ENCODE data around the gene DSC2. TPM values are rescaled to one million over a fixed set of nuclear protein-coding genes. Genes with fewer than 3 reads are reported as not detected.
"Not testable (repeated sequence)": the region's sequence is repeated elsewhere in the genome, so short reads cannot be mapped to it uniquely, and the experiment has no call there.

The DSC2 gene
- polyA plus RNA-seq, 1 donor from 2014 or later, result not detected

- Mint-ChIP-seq H3K27ac (peak within 1 kb of the TSS in 1 of 3 donors; percentile 39), H3K9me3 (peaks cover 6 to 17% (median 8%) of the 10 kb centered on the region in 3 donors)
Observed at GRCh38 chr18:31042406-31043181, 59.6 kb downstream of the DSC2 start, which contains the start of gene DSC3. Gene DSC3, minus strand, starts transcription at chr18:31042742. Its CDS starts 82 bp downstream, at chr18:31042660.

GRCh38 chr18:31042084-31042405, 60.2 kb downstream of the DSC2 start:
- H3K27me3 Mint-ChIP-seq, result peaks cover 19% of the 10 kb centered on the region
- H3K36me3 Mint-ChIP-seq, result peaks cover 2% of the 10 kb centered on the region
- no peak overlapping the region for H3K4me3 Mint-ChIP-seq
- H3K4me1 Mint-ChIP-seq, result no peaks in the 10 kb centered on the region
- H3K9me3 Mint-ChIP-seq, result peaks cover 6 to 17% (median 6%) of the 10 kb centered on the region in 3 donors
- H3K27ac Mint-ChIP-seq, result no peak overlapping the region

More at GRCh38 chr18:31042406-31043181, 59.6 kb downstream of the DSC2 start, which contains the start of gene DSC3:
- Mint-ChIP-seq H3K36me3 (peaks cover 2% of the 10 kb centered on the region), H3K4me1 (no peaks in the 10 kb centered on the region), H3K4me3 (no peak within 1 kb of the TSS), H3K27me3 (peaks cover 19% of the 10 kb centered on the region)

GRCh38 chr18:31041271-31042083, 60.7 kb downstream of the DSC2 start:
- H3K4me1 Mint-ChIP-seq, result no peaks in the 10 kb centered on the region
- no peak overlapping the region for H3K4me3 Mint-ChIP-seq
- peaks cover 2% of the 10 kb centered on the region for H3K36me3 Mint-ChIP-seq
- H3K9me3 Mint-ChIP-seq, result peaks cover 6 to 13% (median 6%) of the 10 kb centered on the region in 3 donors
- H3K27me3 Mint-ChIP-seq, result peaks cover 19% of the 10 kb centered on the region
- no peak overlapping the region for H3K27ac Mint-ChIP-seq

GRCh38 chr18:31040686-31041270, 61.4 kb downstream of the DSC2 start:
- Mint-ChIP-seq H3K27me3 (peaks cover 19% of the 10 kb centered on the region), H3K27ac (no peak overlapping the region), H3K4me1 (no peaks in the 10 kb centered on the region), H3K4me3 (peak overlapping the region in 1 of 4 donors; percentile 54), H3K36me3 (peaks cover 2% of the 10 kb centered on the region), H3K9me3 (peaks cover 4 to 10% (median 4%) of the 10 kb centered on the region in 3 donors)

- Mint-ChIP-seq H3K27me3 (peaks cover 19% of the 10 kb centered on the region), H3K4me1 (no peaks in the 10 kb centered on the region), H3K9me3 (peaks cover 2 to 5% (median 4%) of the 10 kb centered on the region in 3 donors), H3K4me3 (no peak overlapping the region), H3K36me3 (peaks cover 2% of the 10 kb centered on the region), H3K27ac (no peak overlapping the region)
Observed at GRCh38 chr18:31039426-31039825, 62.8 kb downstream of the DSC2 start.

GRCh38 chr18:31037686-31038085, 64.5 kb downstream of the DSC2 start:
- peaks cover 14% of the 10 kb centered on the region for H3K27me3 Mint-ChIP-seq
- H3K4me1 Mint-ChIP-seq, H3K4me3 Mint-ChIP-seq, H3K27ac Mint-ChIP-seq, H3K36me3 Mint-ChIP-seq, H3K9me3 Mint-ChIP-seq: not testable (repeated sequence)

GRCh38 chr18:31034541-31034940, 67.7 kb downstream of the DSC2 start:
- Mint-ChIP-seq H3K27ac (no peak overlapping the region), H3K27me3 (no peaks in the 10 kb centered on the region), H3K9me3 (no peaks in the 10 kb centered on the region), H3K4me1 (no peaks in the 10 kb centered on the region), H3K36me3 (no peaks in the 10 kb centered on the region), H3K4me3 (no peak overlapping the region)

GRCh38 chr18:31030574-31031278, 71.5 kb downstream of the DSC2 start:
- H3K4me1 Mint-ChIP-seq, result no peaks in the 10 kb centered on the region

GRCh38 chr18:31015715-31016434, 86.3 kb downstream of the DSC2 start:
- H3K9me3 Mint-ChIP-seq, result peaks cover 1 to 5% (median 3%) of the 10 kb centered on the region in 3 donors
- peak overlapping the region in 1 of 3 donors; percentile 59 for H3K27ac Mint-ChIP-seq
- H3K36me3 Mint-ChIP-seq, result no peaks in the 10 kb centered on the region
- no peaks in the 10 kb centered on the region for H3K27me3 Mint-ChIP-seq
- H3K4me1 Mint-ChIP-seq, result no peaks in the 10 kb centered on the region
- H3K4me3 Mint-ChIP-seq, result no peak overlapping the region

More at GRCh38 chr18:31030574-31031278, 71.5 kb downstream of the DSC2 start:
- Mint-ChIP-seq H3K27me3 (no peaks in the 10 kb centered on the region), H3K4me3 (no peak overlapping the region), H3K9me3 (peaks cover 0 to 4% (median 3%) of the 10 kb centered on the region in 3 donors), H3K27ac (peak overlapping the region in 1 of 3 donors; percentile 88), H3K36me3 (no peaks in the 10 kb centered on the region)

- H3K36me3 Mint-ChIP-seq, H3K9me3 Mint-ChIP-seq, H3K4me1 Mint-ChIP-seq, H3K4me3 Mint-ChIP-seq, H3K27ac Mint-ChIP-seq, H3K27me3 Mint-ChIP-seq: not testable (repeated sequence)
Observed at GRCh38 chr18:31011455-31011854, 90.8 kb downstream of the DSC2 start.

GRCh38 chr18:31010601-31011000, 91.6 kb downstream of the DSC2 start:
- no peaks in the 10 kb centered on the region for H3K27me3 Mint-ChIP-seq
- H3K36me3 Mint-ChIP-seq, result no peaks in the 10 kb centered on the region
- no peak overlapping the region for H3K4me3 Mint-ChIP-seq
- H3K4me1 Mint-ChIP-seq, result no peaks in the 10 kb centered on the region
- peaks cover 0 to 3% (median 0%) of the 10 kb centered on the region in 3 donors for H3K9me3 Mint-ChIP-seq
- no peak overlapping the region for H3K27ac Mint-ChIP-seq
